HepG2 (cell line): ENCODE data around the gene DIP2C. TPM values are rescaled to one million over a fixed set of nuclear protein-coding genes. Genes with fewer than 3 reads are reported as not detected.

Experiments
- BRD4 ChIP-seq: sonication (generic); formaldehyde crosslinking; IDR thresholded peaks from 2 replicates; pipeline ENCODE4 v1.4.0; 2020; ENCODE audit warnings: missing genetic modification reagents
- EED ChIP-seq: sonication (generic); formaldehyde crosslinking; IDR thresholded peaks from 2 replicates; pipeline ENCODE4 v1.5.0; 2020; ENCODE audit warnings: mild to moderate bottlenecking, missing genetic modification reagents
- FIP1L1 ChIP-seq: fragments of 200-400 bp; formaldehyde crosslinking; IDR thresholded peaks from 2 replicates; pipeline ENCODE4 v1.6.1; 2018; ENCODE audit warnings: low read depth, mild to moderate bottlenecking, low read length, moderate library complexity, borderline replicate concordance; ENCODE audit not compliant: insufficient read depth
- TOE1 ChIP-seq: sonication (generic); formaldehyde crosslinking; IDR thresholded peaks from 2 replicates; pipeline ENCODE4 v1.4.0; 2020; ENCODE audit warnings: mild to moderate bottlenecking, missing genetic modification reagents
- ZNF225 ChIP-seq: sonication (generic); formaldehyde crosslinking; IDR thresholded peaks from 2 replicates; pipeline ENCODE4 v1.4.0; 2020; ENCODE audit warnings: mild to moderate bottlenecking, missing genetic modification reagents
- ZNF282 ChIP-seq: fragments of 450-650 bp; IDR thresholded peaks from 2 replicates; pipeline ENCODE4 v1.6.1; 2018; ENCODE audit not compliant: partially characterized antibody
- ZNF720 ChIP-seq: sonication (generic); formaldehyde crosslinking; IDR thresholded peaks from 2 replicates; pipeline ENCODE4 v1.4.0; 2020; ENCODE audit warnings: missing genetic modification reagents
- ZNF782 ChIP-seq: sonication (generic); formaldehyde crosslinking; IDR thresholded peaks from 2 replicates; pipeline ENCODE4 v1.4.0; 2020; ENCODE audit warnings: missing genetic modification reagents, mild to moderate bottlenecking, borderline replicate concordance
- polyA plus RNA-seq, 8 experiments: library from polyadenylated mRNA; depleted of rRNA in 3 of 8; stranded (reverse) in 7 of 8; unstranded in 1 of 8; fragments of >200 nt; fragmentation: Illumina TruSeq in 4 of 8; extraction: Trizol in 4 of 8; gene quantifications; 2 replicates each; pipeline versions ENCODE4 v1.2.1 to v1.2.3, GENCODE V29; 2011 to 2016; ENCODE audit warnings: low read depth in 4 of 8, missing spikeins in 1 of 8, mixed read lengths in 1 of 8; ENCODE audit not compliant: insufficient read depth in 1 of 8
- total RNA-seq, 5 experiments: library from RNA; depleted of rRNA; stranded (reverse); fragments of >200 nt; fragmentation: Illumina TruSeq; extraction: Trizol; gene quantifications; 2 replicates each; pipeline ENCODE4 v1.2.3, GENCODE V29; 2016; ENCODE audit warnings: low read depth in 1 of 5
- TF ChIP-seq, protein P1 (sequence below): sonication (generic); IDR thresholded peaks from 2 replicates; pipeline ENCODE4 v1.6.1; 2016; ENCODE audit warnings: low read depth, borderline replicate concordance
- TF ChIP-seq, protein P2 (sequence below): sonication (generic); formaldehyde crosslinking; conservative IDR thresholded peaks from 2 replicates; pipeline ENCODE4 v1.4.0; 2020; ENCODE audit warnings: missing genetic modification reagents
- TF ChIP-seq, protein P3 (sequence below): sonication (generic); formaldehyde crosslinking; IDR thresholded peaks from 2 replicates; pipeline ENCODE4 v1.4.0; 2020; ENCODE audit warnings: missing genetic modification reagents, low read depth, mild to moderate bottlenecking, borderline replicate concordance
- TF ChIP-seq, protein P4 (sequence below): sonication (generic); formaldehyde crosslinking; IDR thresholded peaks from 2 replicates; pipeline ENCODE4 v1.4.0; 2020; ENCODE audit warnings: missing genetic modification reagents, borderline replicate concordance
- TF ChIP-seq, protein P5 (sequence below): sonication (generic); formaldehyde crosslinking; IDR thresholded peaks from 2 replicates; pipeline ENCODE4 v1.8.1; 2023; ENCODE audit warnings: missing genetic modification reagents, inconsistent platforms, borderline replicate concordance
- TF ChIP-seq, protein P6 (sequence below): sonication (generic); formaldehyde crosslinking; IDR thresholded peaks from 2 replicates; pipeline ENCODE4 v1.8.0; 2022; ENCODE audit warnings: mild to moderate bottlenecking, missing genetic modification reagents, moderate library complexity

The DIP2C gene
- total and polyA plus RNA-seq, 2 of the 13 experiments (the other 11 are each of a cell fraction or from before 2014, with no cell fraction given) = 2.2 to 2.7 TPM

DNA sequence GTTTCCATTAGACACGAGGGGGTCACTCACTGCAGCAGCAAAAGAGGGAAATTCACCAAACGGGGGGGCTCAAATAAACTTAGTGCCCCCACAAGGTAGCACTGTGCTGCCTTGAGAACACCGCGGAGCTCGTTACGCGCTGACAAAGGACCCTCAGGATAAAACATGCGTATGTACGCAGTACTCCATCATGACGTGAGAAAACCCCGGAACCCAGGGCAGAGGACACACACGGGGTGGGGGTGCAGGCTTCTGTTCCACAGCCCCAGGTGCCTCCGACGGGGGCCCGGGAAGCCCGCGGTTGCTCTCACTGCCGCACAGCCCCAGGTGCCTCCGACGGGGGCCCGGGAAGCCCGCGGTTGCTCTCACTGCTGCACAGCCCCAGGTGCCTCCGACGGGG is 321.8 kb downstream of the DIP2C start (continued):
- TF ChIP-seq, protein P1, sequence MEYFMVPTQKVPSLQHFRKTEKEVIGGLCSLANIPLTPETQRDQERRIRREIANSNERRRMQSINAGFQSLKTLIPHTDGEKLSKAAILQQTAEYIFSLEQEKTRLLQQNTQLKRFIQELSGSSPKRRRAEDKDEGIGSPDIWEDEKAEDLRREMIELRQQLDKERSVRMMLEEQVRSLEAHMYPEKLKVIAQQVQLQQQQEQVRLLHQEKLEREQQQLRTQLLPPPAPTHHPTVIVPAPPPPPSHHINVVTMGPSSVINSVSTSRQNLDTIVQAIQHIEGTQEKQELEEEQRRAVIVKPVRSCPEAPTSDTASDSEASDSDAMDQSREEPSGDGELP = no peak
- TF ChIP-seq ZNF282 (no peak), TOE1 (CRISPR knock-in tag) (no peak), FIP1L1 (no peak), ZNF720 (no peak), BRD4 (CRISPR knock-in tag) (no peak), ZNF225 (no peak), EED (CRISPR knock-in tag) (no peak), ZNF782 (CRISPR knock-in tag) (no peak)
- TF ChIP-seq, protein P2, sequence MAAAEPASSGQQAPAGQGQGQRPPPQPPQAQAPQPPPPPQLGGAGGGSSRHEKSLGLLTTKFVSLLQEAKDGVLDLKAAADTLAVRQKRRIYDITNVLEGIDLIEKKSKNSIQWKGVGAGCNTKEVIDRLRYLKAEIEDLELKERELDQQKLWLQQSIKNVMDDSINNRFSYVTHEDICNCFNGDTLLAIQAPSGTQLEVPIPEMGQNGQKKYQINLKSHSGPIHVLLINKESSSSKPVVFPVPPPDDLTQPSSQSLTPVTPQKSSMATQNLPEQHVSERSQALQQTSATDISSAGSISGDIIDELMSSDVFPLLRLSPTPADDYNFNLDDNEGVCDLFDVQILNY (CRISPR knock-in tag) = no peak
- TF ChIP-seq, protein P3, sequence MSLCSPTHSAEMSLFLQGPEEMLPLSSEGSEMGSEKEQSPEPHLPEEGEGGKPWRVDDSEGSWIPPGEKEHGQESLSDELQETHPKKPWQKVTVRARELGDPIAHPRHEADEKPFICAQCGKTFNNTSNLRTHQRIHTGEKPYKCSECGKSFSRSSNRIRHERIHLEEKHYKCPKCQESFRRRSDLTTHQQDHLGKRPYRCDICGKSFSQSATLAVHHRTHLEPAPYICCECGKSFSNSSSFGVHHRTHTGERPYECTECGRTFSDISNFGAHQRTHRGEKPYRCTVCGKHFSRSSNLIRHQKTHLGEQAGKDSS (CRISPR knock-in tag) = no peak
- TF ChIP-seq, protein P4, sequence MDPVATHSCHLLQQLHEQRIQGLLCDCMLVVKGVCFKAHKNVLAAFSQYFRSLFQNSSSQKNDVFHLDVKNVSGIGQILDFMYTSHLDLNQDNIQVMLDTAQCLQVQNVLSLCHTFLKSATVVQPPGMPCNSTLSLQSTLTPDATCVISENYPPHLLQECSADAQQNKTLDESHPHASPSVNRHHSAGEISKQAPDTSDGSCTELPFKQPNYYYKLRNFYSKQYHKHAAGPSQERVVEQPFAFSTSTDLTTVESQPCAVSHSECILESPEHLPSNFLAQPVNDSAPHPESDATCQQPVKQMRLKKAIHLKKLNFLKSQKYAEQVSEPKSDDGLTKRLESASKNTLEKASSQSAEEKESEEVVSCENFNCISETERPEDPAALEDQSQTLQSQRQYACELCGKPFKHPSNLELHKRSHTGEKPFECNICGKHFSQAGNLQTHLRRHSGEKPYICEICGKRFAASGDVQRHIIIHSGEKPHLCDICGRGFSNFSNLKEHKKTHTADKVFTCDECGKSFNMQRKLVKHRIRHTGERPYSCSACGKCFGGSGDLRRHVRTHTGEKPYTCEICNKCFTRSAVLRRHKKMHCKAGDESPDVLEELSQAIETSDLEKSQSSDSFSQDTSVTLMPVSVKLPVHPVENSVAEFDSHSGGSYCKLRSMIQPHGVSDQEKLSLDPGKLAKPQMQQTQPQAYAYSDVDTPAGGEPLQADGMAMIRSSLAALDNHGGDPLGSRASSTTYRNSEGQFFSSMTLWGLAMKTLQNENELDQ (CRISPR knock-in tag) = no peak
- TF ChIP-seq, protein P5, sequence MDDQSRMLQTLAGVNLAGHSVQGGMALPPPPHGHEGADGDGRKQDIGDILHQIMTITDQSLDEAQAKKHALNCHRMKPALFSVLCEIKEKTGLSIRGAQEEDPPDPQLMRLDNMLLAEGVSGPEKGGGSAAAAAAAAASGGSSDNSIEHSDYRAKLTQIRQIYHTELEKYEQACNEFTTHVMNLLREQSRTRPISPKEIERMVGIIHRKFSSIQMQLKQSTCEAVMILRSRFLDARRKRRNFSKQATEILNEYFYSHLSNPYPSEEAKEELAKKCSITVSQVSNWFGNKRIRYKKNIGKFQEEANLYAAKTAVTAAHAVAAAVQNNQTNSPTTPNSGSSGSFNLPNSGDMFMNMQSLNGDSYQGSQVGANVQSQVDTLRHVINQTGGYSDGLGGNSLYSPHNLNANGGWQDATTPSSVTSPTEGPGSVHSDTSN (CRISPR knock-in tag) = no peak
- TF ChIP-seq, protein P6, sequence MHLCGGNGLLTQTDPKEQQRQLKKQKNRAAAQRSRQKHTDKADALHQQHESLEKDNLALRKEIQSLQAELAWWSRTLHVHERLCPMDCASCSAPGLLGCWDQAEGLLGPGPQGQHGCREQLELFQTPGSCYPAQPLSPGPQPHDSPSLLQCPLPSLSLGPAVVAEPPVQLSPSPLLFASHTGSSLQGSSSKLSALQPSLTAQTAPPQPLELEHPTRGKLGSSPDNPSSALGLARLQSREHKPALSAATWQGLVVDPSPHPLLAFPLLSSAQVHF (CRISPR knock-in tag) = no peak
